Muscle layer of duodenum (tissue), 2 donors: ENCODE measurements around the gene MLLT3.

ENCODE experiments used
- H3K27ac ChIP-seq: one replicate; pipeline ENCODE4 v1.7.0; 2013; ENCODE audit warnings: mild to moderate bottlenecking, low read length
- H3K27me3 ChIP-seq: one replicate; pipeline ENCODE4 v1.7.0; 2013; ENCODE audit warnings: low read depth, mild to moderate bottlenecking, control low read depth, low read length
- H3K36me3 ChIP-seq, 2 donors: one replicate each; pipeline ENCODE4 v1.7.0; 2013; ENCODE audit warnings: low read length in 2 of 2, control low read depth in 1 of 2, mild to moderate bottlenecking in 1 of 2; ENCODE audit not compliant: insufficient read depth in 2 of 2, control insufficient read depth in 1 of 2
- H3K4me1 ChIP-seq, 2 donors: one replicate each; pipeline ENCODE4 v1.7.0; 2013; ENCODE audit warnings: low read length in 2 of 2, mild to moderate bottlenecking in 2 of 2, control low read depth in 1 of 2, moderate library complexity in 1 of 2; ENCODE audit not compliant: insufficient read depth in 2 of 2, control insufficient read depth in 1 of 2
- H3K4me3 ChIP-seq, 2 donors: one replicate each; pipeline ENCODE4 v1.7.0; 2013; ENCODE audit warnings: low read length in 2 of 2, low read depth in 1 of 2, mild to moderate bottlenecking in 1 of 2
- H3K9me3 ChIP-seq, 2 donors: one replicate each; pipeline ENCODE4 v1.7.0; 2013; ENCODE audit warnings: low read length in 2 of 2, control low read depth in 1 of 2, mild to moderate bottlenecking in 1 of 2; ENCODE audit not compliant: control insufficient read depth in 1 of 2
- donor health status: healthy.

The MLLT3 gene

GRCh38 chr9:20611691-20612287 is 10.5 kb downstream of the MLLT3 start:
- no peak overlapping the region for H3K4me3 ChIP-seq
- no peaks in the 10 kb centered on the region for H3K9me3 ChIP-seq
- no peaks in the 10 kb centered on the region for H3K27me3 ChIP-seq
- peak overlapping the region; percentile 12 for H3K27ac ChIP-seq
- H3K36me3 ChIP-seq: no peaks in the 10 kb centered on the region
- peaks cover 4 to 23% of the 10 kb centered on the region in 2 donors for H3K4me1 ChIP-seq

- Histone ChIP-seq H3K9me3 (no peaks in the 10 kb centered on the region), H3K4me3 (no peak overlapping the region), H3K27ac (no peak overlapping the region), H3K36me3 (no peaks in the 10 kb centered on the region), H3K4me1 (peaks cover 4 to 28% of the 10 kb centered on the region in 2 donors), H3K27me3 (no peaks in the 10 kb centered on the region)
These were observed 11.7 kb downstream of the MLLT3 start for GRCh38 chr9:20610591-20610990.

GRCh38 chr9:20608582-20608981 is 13.7 kb downstream of the MLLT3 start:
- Histone ChIP-seq H3K4me1 (peaks cover 11 to 33% of the 10 kb centered on the region in 2 donors), H3K27ac (no peak overlapping the region), H3K27me3 (no peaks in the 10 kb centered on the region), H3K9me3 (no peaks in the 10 kb centered on the region), H3K36me3 (no peaks in the 10 kb centered on the region), H3K4me3 (no peak overlapping the region)

- Histone ChIP-seq H3K4me1 (peaks cover 11 to 28% of the 10 kb centered on the region in 2 donors), H3K27me3 (no peaks in the 10 kb centered on the region), H3K4me3 (no peak overlapping the region), H3K27ac (no peak overlapping the region), H3K36me3 (no peaks in the 10 kb centered on the region), H3K9me3 (no peaks in the 10 kb centered on the region)
These were observed 15.6 kb downstream of the MLLT3 start for GRCh38 chr9:20606652-20607051.

- Histone ChIP-seq H3K4me3 (peak overlapping the region; percentile 4 to 59), H3K27me3 (no peaks in the 10 kb centered on the region), H3K4me1 (peaks cover 11 to 32% of the 10 kb centered on the region in 2 donors), H3K36me3 (no peaks in the 10 kb centered on the region), H3K9me3 (no peaks in the 10 kb centered on the region), H3K27ac (peak overlapping the region; percentile 84)
These were observed 17.7 kb downstream of the MLLT3 start for GRCh38 chr9:20604562-20604961.

GRCh38 chr9:20603524-20604268 is 18.6 kb downstream of the MLLT3 start:
- Histone ChIP-seq H3K4me3 (no peak overlapping the region), H3K27ac (peak overlapping the region; percentile 84), H3K9me3 (no peaks in the 10 kb centered on the region), H3K4me1 (peaks cover 11 to 32% of the 10 kb centered on the region in 2 donors), H3K27me3 (no peaks in the 10 kb centered on the region), H3K36me3 (no peaks in the 10 kb centered on the region)

GRCh38 chr9:20601292-20601691 is 21.0 kb downstream of the MLLT3 start:
- Histone ChIP-seq H3K9me3 (no peaks in the 10 kb centered on the region), H3K27me3 (no peaks in the 10 kb centered on the region), H3K4me3 (no peak overlapping the region), H3K27ac (no peak overlapping the region), H3K36me3 (no peaks in the 10 kb centered on the region), H3K4me1 (peaks cover 11 to 30% of the 10 kb centered on the region in 2 donors)

GRCh38 chr9:20599195-20599594 is 23.1 kb downstream of the MLLT3 start:
- Histone ChIP-seq H3K4me3 (no peak overlapping the region), H3K27me3 (no peaks in the 10 kb centered on the region), H3K9me3 (no peaks in the 10 kb centered on the region), H3K4me1 (peaks cover 7 to 24% of the 10 kb centered on the region in 2 donors), H3K27ac (no peak overlapping the region), H3K36me3 (no peaks in the 10 kb centered on the region)

GRCh38 chr9:20598367-20598766 is 23.9 kb downstream of the MLLT3 start:
- Histone ChIP-seq H3K27me3 (no peaks in the 10 kb centered on the region), H3K9me3 (no peaks in the 10 kb centered on the region), H3K4me3 (no peak overlapping the region), H3K4me1 (peaks cover 3 to 16% of the 10 kb centered on the region in 2 donors), H3K27ac (no peak overlapping the region), H3K36me3 (no peaks in the 10 kb centered on the region)

- Histone ChIP-seq H3K4me3 (no peak overlapping the region), H3K9me3 (no peaks in the 10 kb centered on the region), H3K27ac (no peak overlapping the region), H3K4me1 (peaks cover 3 to 16% of the 10 kb centered on the region in 2 donors), H3K27me3 (no peaks in the 10 kb centered on the region), H3K36me3 (no peaks in the 10 kb centered on the region)
These were observed 24.4 kb downstream of the MLLT3 start for GRCh38 chr9:20597862-20598261.

- Histone ChIP-seq H3K9me3 (no peaks in the 10 kb centered on the region), H3K27ac (no peak overlapping the region), H3K4me1 (peaks cover 0 to 12% of the 10 kb centered on the region in 2 donors), H3K36me3 (no peaks in the 10 kb centered on the region), H3K27me3 (no peaks in the 10 kb centered on the region), H3K4me3 (no peak overlapping the region)
These were observed 27.7 kb downstream of the MLLT3 start for GRCh38 chr9:20594608-20595007.
